H4 (cell line): ENCODE results near the gene MYO5C. TPM values are rescaled to one million over a fixed set of nuclear protein-coding genes. Genes with fewer than 3 reads are reported as not detected.
"Not testable (repeated sequence)": the region's sequence is repeated elsewhere in the genome, so short reads cannot be mapped to it uniquely, and the experiment has no call there.

Experiments used
- DNase-seq: peaks from one replicate; pipeline ENCODE4 v3.0.0-alpha.2; 2015; ENCODE audit warnings: low spot score
- total RNA-seq: library from RNA; depleted of rRNA; stranded (reverse); fragments of >200 nt; shearing (Covaris generic); gene quantifications from 2 replicates; pipeline ENCODE4 v1.2.3, GENCODE V29; 2014

MYO5C gene
- total RNA-seq, 1 experiment from 2014 or later, result 0.06 TPM

DNA sequence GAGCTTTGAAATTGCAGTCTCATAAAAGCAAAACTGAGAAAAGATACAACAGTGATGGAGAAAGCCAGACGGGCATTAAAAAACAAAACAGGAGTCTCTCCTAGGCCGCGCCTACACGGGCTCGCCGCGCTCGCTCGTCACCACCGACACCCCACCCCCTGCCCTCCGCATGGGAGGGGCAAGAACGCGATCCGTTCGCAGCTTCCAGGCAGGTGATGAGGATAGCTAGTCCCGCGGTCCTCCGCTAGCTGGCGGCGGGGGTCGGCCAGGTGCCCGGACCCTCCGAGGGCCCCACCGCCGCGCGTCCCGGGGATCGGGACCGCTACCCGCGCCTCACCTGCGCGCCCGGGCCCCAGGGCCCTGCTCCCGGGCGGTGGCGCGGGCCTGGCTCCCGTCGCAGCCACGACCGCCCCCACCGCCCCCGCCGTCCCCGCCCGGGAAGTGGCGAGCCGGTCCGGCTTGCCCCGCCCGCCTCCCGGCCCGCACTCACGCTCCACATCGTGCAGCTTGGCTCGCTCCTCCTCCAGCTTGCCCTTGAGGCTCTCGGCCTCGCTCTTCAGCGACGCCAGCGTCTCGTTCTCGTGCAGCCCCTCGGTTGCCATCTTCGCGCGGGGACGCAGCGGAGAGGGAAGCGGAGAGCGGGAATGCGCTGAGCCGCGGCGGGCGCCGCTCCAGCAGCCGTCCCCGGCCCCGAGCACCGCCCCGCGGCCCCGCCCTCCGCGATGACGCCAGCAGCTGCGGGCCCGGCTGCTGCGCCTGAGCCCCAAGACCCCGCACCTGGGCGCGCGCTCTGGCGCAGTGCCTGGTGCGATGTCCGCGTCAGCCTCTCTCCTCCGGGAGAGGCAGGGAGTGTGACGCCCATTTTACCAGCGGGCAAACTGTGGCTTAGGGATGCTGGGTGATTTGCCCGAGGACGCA, 116.1 kb downstream of the MYO5C start:
- DNase-seq, result peak; percentile 82

DNA sequence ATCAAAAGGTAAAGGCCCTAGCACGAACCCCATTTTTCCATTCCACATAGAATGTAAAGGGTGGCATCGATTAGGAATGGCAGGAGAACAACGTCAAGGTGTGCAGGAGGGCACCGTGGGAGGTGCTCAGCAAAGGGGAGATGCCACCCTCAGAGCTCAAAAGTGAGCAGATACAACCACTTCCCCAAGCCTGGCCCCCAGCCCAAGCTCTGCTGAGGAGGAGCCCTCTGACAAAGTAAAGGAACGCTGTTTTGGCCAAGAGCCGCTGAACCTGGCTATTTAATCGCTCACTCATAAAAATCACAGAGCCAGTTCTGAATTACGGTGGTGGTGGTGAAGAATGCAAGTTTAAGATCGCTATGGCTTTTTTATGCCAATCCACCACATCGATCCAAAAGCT, 116.8 kb downstream of the MYO5C start:
- DNase-seq, result no peak

DNA sequence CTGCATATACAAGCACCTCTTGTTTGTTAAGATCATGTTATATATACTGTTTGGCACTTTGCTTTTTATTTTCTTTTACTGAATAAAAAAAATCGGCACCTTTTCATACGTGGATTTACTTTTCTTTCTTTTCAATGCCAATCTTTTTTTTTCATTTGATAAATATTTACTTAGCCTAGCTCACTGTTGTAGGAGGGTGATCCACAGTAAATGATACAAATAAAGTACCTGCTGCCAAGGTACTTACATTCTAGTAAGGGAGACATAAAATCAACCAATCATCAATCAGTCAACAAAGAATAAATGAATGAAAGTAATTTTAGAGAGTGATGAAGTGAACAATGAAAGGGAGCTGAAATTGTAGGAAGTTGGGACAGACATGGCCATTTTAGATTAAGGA, 122.7 kb downstream of the MYO5C start:
- no peak for DNase-seq

DNA sequence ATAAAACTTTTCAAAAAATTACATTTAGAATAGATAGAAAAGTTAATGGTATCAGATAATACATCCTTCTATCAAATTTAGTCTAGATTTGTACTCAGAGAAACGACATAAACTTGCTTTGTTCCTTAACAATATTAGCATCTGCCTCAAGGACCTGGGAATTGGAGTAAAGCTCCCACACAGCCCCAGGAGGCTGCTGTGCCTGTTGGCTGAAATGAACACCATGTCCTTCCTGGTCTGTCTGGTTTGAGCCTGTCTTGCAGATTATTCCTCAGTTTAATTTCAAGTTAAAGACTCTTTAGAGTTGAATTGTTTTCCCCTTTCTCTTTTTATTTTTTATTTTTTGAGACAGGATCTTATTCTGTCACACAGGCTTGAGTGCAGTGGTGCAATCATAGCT, 123.8 kb downstream of the MYO5C start:
- no peak for DNase-seq

DNA sequence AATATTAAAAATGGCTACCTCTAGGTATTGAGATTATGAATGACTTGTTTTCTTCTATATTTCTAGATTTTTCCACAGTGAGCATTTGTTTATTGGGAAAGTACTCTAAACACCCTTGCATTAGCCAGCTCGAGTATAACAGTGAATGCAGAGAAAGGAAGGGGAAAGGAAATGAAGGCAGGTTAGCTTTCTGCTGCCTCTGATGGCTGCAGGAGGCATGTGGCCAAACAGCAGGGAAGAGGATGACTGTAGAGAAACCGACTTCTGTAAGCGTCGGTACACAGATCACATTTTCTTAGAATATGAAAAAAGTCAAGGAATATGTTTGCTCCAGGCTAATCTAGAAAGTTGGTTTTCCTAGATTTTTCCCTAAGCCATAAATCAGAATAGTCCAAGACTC, 124.2 kb downstream of the MYO5C start:
- DNase-seq, result no peak

DNA sequence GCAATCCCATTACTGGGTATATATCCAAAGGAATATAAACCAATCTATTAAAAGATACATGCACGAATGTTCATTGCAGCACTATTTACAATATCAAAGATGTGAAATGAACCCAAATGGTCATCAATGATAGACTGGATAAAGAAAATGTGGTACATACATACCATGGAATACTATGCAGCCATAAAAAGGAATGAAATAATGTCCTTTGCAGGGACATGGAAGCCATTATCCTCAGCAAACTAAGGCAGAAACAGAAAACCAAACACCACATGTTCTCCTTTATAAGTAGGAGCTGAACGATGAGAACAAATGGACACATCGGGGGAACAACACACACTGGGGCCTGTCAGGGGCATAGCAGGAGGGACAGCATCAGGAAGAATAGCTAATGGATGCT, 125.4 kb downstream of the MYO5C start:
- not testable (repeated sequence) for DNase-seq

DNA sequence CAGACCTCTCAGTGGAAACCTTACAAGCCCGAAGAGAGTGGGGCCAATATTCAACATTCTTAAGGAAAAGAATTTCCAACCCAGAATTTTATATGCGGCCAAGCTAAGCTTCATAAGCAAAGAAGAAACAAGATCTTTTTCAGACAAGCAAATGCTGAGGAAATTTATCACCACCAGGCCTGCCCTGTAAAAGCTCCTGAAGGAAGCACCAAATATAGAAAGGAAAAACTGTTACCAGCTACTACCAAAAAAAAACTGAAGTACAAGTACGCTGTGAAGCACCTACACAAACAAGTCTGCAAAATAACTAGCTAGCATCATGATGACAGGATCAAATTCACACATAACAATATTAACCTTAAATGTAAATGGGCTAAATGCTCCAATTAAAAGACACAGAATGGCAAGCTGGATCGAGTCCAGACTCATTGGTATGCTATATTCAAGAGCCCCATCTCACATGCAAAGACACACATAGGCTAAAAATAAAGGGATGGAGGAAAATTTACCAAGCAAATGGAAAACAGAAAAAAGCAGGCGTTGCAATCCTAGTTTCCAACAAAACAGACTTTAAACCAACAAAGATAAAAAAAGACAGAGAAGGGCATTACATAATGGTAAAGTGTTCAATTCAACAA, 130.0 kb downstream of the MYO5C start:
- DNase-seq, result not testable (repeated sequence)

DNA sequence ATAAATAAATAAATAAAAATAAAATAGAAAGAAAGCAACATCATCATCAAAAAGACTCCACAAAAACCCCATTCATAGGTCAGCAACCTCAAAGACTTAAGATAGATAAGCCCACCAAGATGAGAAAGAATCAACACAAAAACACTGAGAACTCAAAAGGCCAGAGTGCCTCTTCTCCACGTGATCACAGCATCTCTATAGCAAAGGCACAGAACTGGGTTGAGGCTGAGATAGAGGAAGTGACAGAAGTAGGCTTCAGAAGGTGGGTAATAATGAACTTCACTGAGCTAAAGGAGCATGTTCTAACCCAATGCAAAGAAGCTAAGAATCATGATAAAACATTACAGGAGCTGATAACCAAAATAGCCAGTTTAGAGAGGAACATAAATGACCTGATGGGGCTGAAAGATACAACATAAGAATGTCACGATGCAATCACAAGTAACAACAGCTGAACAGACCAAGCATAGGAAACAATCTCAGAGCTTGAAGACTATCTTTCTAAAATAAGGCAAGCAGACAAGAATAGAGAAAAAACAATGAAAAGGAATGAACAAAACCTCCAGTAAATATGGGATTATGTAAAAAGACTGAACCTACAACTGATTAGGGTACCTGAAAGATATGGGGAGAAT, 130.9 kb downstream of the MYO5C start:
- DNase-seq, result no peak

DNA sequence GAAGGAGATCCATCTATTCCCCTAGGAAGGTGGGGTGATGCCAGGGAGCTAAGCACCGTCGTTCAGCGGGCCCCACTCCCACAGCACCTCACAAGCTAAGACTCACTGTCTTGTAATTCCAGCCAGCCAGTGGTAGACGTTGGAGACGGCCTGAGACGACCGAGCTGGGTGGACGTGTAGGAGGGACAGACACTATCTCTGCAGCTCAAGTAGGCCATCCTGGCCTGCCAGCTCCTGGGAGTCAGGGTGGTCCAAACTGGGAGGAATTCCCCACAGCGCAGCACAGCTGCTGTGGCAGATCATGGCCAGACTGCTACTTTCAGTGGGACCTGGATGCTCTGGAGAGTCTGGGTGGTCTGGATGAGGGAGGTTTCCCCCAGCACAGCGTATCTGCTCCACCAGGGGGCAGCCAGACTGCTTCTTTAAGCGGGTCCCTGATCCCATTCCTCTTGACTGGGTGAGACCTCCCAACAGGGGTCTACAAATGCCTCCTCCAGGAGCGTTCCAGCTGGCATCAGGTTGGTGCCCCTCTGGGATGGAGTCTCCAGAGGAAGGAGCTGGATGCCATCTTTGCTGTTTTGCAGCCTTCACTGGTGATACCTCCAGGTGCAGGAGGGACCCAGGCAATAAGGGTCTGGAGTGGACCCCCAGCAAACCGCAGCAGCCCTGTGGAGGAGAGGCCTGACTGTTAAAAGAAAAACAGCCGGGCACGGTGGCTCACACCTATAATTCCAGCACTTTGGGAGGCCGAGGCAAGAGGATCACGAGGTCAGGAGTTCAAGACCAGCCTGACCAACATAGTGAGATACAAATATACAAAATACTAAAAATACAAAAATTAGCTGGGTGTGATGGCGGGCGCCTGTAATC, 132.0 kb downstream of the MYO5C start:
- DNase-seq, result no peak

DNA sequence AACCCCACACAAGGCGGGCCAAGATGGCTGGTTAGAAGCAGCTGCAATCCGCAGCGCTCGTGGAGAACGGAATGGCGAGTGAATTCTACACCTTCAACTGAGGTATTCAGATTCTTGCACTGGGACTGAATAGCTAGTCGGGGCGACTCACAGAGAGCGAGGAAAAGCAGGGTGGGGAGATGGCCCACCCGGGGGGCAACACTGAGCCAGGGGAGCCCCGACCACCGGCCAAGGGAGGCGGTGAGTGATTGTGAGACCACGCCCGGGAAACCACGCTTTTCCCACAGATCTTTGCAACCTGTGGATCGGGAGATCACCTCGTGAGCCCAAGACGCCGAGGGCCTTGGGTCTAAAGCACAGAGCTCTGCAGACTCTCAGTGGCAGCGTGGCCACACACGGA, 132.7 kb downstream of the MYO5C start:
- no peak for DNase-seq

DNA sequence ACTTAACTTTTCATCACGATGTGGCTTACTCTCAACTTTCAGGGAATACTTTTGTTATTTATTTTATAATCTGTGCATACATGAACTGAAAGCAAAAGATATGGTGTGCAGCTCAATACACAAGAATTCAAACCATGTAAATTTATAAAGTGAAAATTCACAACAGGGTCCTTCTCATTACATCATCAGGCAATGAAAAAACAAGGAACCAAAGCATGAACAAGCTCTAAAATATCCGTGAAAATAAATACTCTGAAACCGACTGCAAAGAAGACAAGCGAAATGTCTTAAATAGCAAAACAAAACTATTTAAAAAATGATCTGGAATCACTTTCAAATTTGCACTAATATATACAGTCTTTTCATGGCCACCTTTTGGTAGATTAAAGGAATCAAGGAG, 133.3 kb downstream of the MYO5C start:
- DNase-seq, result no peak

DNA sequence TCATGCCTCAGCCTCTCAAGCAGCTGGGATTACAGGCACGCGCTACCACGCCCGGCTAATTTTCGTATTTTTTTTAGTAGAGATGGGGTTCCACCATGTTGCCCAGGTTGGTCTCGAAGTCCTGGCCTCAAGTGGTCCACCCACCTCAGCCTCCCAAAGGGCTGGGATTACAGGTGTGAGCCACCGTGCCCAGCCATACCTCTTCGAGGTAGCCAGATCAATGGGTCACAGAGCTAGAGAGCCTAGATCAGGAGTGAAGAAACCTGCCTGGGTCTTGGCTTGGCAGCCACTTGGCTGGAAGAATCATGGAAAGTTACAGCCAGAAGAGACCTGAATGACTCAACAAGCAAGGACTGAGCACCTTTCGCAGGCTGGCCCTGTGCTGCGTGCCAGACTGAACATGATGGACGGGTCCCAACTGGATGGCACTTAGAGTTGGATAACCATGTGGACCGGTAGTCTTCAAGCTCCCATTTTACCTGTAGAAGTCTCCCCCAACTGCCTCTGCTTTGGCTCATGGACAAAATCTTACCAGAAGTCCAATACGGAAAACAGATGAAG, 134.1 kb downstream of the MYO5C start:
- DNase-seq, result no peak

DNA sequence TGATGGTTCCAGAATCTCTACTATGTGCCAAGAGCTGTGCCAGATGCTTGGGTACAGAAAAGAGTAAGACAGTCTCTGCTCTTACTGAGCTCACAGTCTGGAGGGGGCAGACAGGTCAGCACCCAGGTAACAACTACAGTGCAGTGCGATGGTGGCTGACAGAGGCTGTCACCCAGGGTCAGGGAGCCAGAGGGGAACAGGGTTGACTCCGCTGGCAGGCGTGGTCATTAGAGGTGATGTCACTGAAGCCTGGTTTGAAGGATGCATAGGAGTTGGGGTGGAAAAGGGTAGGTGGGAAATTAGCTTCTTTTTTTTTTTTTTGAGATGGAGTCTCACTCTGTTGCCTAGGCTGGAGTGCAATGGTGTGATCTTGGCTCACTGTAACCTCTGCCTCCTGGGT, 136.0 kb downstream of the MYO5C start:
- no peak for DNase-seq

DNA sequence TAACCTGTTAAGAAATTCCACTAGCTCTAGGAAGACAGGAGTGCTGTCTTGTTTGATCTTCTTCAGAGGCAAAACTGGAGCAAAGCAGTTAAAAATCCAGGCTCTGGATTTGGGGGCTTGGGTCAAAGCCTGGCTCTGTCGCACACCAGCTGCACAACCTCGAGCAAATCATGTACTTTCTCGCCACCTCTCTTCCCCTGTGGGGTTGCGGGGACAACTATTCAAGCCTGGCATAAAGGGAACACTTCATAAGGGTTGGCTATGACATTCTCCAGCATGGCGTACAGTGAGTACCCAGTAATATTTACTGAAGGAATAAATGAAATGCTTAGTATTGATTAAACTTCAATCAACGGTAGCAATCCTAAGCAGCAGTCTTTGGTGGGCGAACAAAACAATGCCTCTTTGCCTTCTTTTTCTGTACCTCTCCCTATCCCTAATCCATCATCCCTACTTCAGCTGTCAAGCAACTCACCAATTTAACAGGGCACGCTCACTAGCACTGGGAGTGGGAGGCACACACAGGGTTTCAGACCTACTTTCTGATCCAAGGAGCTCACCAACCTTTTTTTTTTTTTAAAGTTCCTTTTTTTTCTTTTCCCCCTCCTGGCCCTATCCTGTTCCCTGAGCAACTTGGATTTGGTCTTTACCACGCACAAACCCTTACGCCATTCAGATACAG, 137.4 kb downstream of the MYO5C start:
- DNase-seq, result no peak

DNA sequence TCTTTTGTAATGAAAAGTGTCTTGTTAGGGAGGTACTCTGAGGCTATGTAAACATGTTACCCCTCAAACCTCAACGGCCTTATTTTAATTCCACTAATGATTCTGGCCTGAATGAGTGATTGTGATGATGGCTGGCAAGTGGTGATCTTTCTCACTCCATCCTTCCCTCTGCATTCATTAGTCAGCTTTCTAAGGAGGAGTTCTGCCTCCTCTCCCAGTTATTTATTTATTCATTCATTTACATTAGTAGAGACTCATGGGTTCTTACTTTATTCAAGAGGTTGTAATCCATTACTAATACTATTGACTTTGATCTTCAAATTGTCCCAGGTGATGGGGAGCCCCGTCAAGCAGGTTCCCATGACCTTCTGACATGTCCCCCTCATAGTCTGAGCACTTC, 139.7 kb downstream of the MYO5C start:
- no peak for DNase-seq

DNA sequence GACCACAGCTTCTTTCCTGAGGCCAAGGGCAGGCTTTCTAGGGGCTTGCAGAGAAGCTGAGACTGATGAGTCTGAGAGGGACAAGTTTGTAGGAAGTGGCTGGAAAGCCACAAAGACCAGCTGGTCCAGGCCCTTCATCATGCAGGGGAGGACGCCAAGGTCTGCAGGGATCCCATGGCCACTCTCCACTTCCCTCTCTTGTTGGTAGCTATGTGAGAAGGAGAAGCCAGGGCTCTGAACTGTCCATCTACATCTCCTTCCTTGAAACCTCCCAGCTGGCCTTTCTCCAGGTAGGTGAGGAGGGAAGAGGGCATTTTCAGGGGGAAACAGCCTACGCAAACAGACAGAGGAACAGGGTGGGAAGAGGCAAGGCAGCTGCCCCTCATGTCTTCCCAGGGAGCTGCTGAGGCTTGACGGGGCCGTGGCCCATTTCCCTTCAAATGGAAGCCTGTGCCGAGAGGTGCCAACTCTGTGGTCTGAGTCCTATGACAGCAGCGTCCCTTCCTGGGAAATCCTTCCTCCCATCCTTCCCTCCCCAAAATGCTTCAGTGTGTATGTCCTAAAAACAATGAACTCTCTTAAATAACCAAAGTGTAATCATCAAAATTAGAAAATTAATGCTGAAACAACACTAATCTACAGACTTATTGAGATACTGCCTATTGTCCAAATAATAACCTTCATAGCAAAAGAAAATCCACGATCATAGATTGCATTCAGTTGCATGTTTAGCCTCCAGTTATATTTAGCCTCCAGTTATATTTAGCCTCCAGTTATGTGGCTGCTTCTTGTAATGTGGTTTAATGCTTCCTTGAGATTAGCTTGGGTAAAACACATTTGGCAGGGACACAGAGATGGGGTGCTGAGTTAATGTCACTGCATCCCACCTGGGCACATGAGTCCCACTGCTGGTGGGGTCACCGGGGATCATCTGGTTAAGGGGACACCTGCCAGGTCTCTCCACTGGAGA, 140.4 kb downstream of the MYO5C start:
- DNase-seq, result no peak

DNA sequence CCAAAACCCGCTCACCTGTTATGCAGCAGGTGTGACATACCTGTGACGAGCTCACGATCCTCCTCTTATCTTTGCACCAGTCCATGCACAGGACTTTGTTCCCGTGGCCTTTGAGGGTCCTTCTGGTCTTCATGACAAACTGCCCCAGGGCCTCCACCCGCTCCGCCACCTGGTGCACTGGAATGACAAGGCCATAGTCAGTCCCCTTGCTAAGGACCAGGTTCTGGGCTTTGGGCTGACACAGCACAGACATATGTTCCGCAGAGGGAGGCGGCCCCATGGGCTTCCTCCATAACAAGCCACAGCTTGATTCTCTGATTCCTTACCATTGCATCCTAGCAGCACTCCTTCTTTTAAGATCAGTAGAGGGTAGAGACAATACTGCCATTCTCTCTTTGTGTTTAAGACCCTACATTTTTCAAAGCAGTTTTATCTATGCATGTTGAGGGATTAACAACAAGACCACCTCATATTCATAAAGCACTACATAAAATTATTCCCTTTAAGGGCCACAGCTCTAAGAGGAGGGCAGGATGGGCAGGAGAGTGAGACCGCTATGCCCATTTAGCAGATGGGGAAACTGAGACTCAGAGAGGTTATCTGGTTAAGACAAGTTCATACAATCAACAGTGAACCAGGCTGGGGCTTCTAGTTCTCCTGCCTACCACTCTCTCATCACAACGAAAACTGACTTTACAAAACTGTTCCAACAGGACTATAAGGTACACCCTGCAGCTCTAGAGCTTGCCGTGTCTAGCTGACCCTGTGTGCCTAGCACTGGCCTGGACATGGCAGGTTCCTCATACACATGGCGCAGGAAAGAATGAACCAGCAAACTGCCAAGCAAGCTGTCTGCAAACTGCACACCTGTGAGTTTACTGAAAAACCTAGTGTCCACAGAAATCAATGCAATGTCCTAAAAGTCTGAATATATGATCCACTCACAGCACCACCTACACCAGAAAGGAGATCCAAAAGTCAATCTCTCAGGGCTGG, 141.4 kb downstream of the MYO5C start:
- no peak for DNase-seq

DNA sequence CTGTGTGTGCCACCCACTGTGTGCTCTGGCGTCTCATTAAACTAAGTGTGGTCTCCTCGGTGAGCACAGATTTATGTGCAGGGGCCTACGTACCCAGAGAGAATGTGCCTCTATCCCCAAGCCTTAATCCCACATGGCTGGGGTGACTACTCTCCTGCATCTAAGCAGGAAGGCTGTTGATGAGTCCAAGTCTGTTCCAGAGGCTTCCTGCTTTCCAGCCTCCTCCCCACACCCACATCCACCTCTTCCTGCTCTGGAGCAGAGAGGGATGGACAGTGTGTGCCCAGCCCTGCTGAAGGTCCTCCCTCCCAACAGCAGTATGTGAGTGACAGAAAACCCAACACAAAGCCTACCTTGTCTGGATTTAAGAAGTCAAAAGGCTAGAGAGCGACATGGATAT, 144.3 kb downstream of the MYO5C start:
- no peak for DNase-seq
